Psoas muscle (tissue), 8 donors: Measurements from ENCODE around the gene DOCK1. TPM values are rescaled to one million over a fixed set of nuclear protein-coding genes. Genes with fewer than 3 reads are reported as not detected.

Experiments used
- ATAC-seq, 4 donors: fragments of 200-7000 bp; cut with Tn5 transposase; one replicate each; pipeline ENCODE4 v1.9.1; 2020; ENCODE audit warnings: moderate library complexity in 3 of 4, mild to moderate bottlenecking in 2 of 4
- DNase-seq, 2 donors: peaks; one replicate each; pipeline ENCODE4 v3.0.0-alpha.2; 2020
- H3K27ac ChIP-seq: fragments of 200-600 bp; one replicate; pipeline ENCODE4 v1.8.0; 2022
- H3K27me3 ChIP-seq, 3 donors: fragments of 200-600 bp in 1 of 3; one replicate each; pipeline versions ENCODE4 v1.6.1 to v1.8.0; 2013 to 2022; ENCODE audit warnings: low read length in 2 of 3, mild to moderate bottlenecking in 2 of 3, moderate library complexity in 1 of 3; ENCODE audit not compliant: insufficient read depth in 3 of 3
- H3K36me3 ChIP-seq, 2 donors: fragments of 200-600 bp in 1 of 2; one replicate each; pipeline versions ENCODE4 v1.6.1 to v1.8.0; 2013 to 2022; ENCODE audit warnings: low read depth in 1 of 2, mild to moderate bottlenecking in 1 of 2, moderate library complexity in 1 of 2; ENCODE audit not compliant: insufficient read depth in 1 of 2
- H3K4me1 ChIP-seq: fragments of 200-600 bp; one replicate; pipeline ENCODE4 v1.8.0; 2022
- H3K4me3 ChIP-seq: fragments of 200-600 bp; one replicate; pipeline ENCODE4 v1.8.0; 2022; ENCODE audit warnings: mild to moderate bottlenecking
- H3K9me3 ChIP-seq: fragments of 200-600 bp; one replicate; pipeline ENCODE4 v1.8.0; 2022
- WGBS, 3 donors: extraction: QIAGEN DNeasy Blood & Tissue Kit; methylation state at CpG; one replicate each; pipeline versions ENCODE4 v1.1.6 to v1.1.7; 2013; 5-methylcytosine and 5-hydroxymethylcytosine counted together
- intact Hi-C, 2 donors: fragments of 100-400 bp; cut with DNase I; formaldehyde crosslinking; loops; one replicate each; pipeline versions ENCODE4 v1.11.0 to v1.14.2; 2022
- polyA plus RNA-seq, 3 donors: library from polyadenylated mRNA; stranded (reverse); fragments of 200-250 nt; gene quantifications; one replicate each; pipeline ENCODE4 v1.2.3, GENCODE V29; 2013
- total RNA-seq, 4 donors: library from RNA; stranded (reverse); fragmentation: NEBNext Ultra II Directional in 2 of 4; extraction: Animal tissue kit (Norgen Biotek cat#: 25700) in 2 of 4; gene quantifications; one replicate each; pipeline versions ENCODE4 v1.2.1 to v1.2.4, GENCODE V29; 2021 to 2023
- TF ChIP-seq, protein P1 (sequence below): fragments of 200-600 bp; IDR thresholded peaks from one replicate; pipeline ENCODE4 v1.8.0; 2022; ENCODE audit warnings: antibody characterized with exemption
- donor health status: healthy with polysubstance abuse.
- donor health status: DM: no; HTN: no; CAD: no; lungs with moderate emphysema.
- donor health status: Bipolar disorder and iron deficiency.
- donor health status: healthy.
- donor health status: DM: yes; HTN: yes; CAD: no.
- donor health status: DM: no; HTN: no; CAD: no.
- donor health status: DM: no; HTN: no; CAD: no.
- donor health status: DM: yes; HTN: yes; CAD: no.

Gene DOCK1
- total and polyA plus RNA-seq, 7 donors, result 2.1 to 11.3 (median 5.4) TPM

DNA sequence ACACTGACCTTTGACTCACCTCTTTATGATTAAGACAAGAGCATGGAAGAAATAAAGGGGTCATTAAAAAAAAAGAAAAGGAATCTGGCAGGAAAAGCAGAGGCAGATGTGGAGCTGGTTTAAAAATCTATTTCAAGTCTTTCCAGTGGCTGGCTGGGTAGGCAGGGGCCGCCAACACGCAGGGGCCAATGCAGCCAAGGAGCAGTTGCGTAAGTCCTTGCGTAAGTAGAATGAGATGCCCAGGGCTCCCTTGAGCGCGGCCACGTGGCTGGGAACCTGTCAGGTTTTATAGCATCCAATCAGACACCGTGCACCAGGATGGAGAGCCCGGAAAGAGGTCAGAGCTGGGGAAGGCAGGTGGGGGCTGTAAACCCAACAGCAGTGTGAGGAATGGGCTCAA is 414.9 kb downstream of the DOCK1 start:
- Histone ChIP-seq H3K4me1 (no peaks in the 10 kb centered on the region), H3K9me3 (no peaks in the 10 kb centered on the region), H3K27me3 (no peaks in the 10 kb centered on the region), H3K36me3 (no peaks in the 10 kb centered on the region), H3K4me3 (no peak overlapping the region), H3K27ac (no peak overlapping the region)
- intact Hi-C loops, result no loop called here
- TF ChIP-seq, protein P1, sequence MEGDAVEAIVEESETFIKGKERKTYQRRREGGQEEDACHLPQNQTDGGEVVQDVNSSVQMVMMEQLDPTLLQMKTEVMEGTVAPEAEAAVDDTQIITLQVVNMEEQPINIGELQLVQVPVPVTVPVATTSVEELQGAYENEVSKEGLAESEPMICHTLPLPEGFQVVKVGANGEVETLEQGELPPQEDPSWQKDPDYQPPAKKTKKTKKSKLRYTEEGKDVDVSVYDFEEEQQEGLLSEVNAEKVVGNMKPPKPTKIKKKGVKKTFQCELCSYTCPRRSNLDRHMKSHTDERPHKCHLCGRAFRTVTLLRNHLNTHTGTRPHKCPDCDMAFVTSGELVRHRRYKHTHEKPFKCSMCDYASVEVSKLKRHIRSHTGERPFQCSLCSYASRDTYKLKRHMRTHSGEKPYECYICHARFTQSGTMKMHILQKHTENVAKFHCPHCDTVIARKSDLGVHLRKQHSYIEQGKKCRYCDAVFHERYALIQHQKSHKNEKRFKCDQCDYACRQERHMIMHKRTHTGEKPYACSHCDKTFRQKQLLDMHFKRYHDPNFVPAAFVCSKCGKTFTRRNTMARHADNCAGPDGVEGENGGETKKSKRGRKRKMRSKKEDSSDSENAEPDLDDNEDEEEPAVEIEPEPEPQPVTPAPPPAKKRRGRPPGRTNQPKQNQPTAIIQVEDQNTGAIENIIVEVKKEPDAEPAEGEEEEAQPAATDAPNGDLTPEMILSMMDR, result no peak
- no peak for ATAC-seq
- 70 to 81% (median 74%) methylated on average over 9 of the region's 9 CpGs for WGBS, 3 donors
- DNase-seq, result no peak

DNA sequence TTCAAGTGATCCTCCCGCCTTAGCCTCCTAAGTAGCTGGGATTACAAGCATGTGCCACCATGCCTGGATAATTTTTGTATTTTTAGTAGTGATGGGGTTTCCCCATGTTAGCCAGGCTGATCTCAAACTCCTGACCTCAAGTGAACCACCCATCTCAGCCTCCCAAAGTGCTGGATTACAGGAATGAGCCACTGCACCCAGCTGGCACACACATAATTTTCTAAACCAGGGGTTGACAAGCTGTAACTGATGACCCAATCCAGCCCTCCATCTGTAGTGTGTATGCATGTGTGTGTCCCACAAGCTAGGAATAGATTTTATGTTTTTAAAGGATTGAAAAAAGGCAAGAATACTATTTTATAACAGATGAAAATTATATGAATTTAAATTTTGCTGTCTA is 417.1 kb downstream of the DOCK1 start:
- WGBS, 3 donors, result 72 to 95% (median 78%) methylated on average over 1 of the region's 1 CpG
- no peak for ATAC-seq
- TF ChIP-seq, protein P1, result no peak
- Histone ChIP-seq H3K4me3 (no peak overlapping the region), H3K27ac (no peak overlapping the region), H3K9me3 (no peaks in the 10 kb centered on the region), H3K4me1 (no peaks in the 10 kb centered on the region), H3K27me3 (no peaks in the 10 kb centered on the region), H3K36me3 (no peaks in the 10 kb centered on the region)
- no peak for DNase-seq
- intact Hi-C loops, result no loop called here

DNA sequence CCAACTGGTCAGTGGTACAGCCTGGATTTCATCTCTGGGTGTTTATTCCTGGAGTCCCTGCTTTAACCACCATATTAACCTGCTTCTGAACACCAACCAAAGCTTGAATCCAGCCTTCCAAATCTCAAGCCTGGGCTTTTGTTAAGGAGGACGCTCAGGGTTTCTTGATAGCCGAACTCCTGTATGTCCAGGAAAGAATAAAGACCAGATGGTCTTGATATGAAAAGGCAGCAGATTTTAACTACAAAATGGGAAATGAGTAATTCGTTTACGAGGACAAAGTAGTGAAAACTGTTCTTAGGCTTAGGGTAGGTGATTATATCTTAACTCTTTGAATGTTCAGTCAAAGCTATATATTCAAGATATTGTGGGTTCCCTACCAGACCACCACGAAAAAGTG is 420.3 kb downstream of the DOCK1 start:
- H3K27me3 ChIP-seq, result no peaks in the 10 kb centered on the region
- TF ChIP-seq, protein P1, result no peak
- no peak for DNase-seq
- H3K4me3 ChIP-seq, result no peak overlapping the region
- no peaks in the 10 kb centered on the region for H3K36me3 ChIP-seq
- H3K4me1 ChIP-seq, result no peaks in the 10 kb centered on the region
- intact Hi-C loops, result no loop called here
- WGBS, 3 donors, result 86 to 88% (median 86%) methylated on average over 5 of the region's 5 CpGs
- no peaks in the 10 kb centered on the region for H3K9me3 ChIP-seq
- H3K27ac ChIP-seq, result no peak overlapping the region
- no peak for ATAC-seq

DNA sequence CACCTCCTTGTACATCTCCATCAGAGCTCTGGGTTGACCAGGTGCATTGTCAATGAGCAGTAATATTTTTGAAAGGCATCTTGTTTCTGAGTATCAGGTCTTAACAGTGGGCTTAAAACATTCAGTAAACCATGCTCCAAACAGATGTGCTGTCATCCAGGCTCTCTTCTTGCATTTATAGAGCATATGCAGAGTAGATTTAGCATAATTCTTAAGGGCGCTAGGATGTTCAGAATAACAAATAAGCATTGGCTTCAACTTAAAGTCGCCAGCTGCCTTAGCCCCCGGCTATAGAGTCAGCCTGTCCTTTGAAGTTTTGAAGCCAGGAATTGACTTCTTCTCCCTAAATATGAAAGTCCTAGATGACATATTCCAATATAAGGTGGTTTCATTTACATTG is 421.7 kb downstream of the DOCK1 start:
- H3K27ac ChIP-seq, result no peak overlapping the region
- no peaks in the 10 kb centered on the region for H3K4me1 ChIP-seq
- H3K4me3 ChIP-seq, result no peak overlapping the region
- intact Hi-C loops, result no loop called here
- no peak for DNase-seq
- no peaks in the 10 kb centered on the region for H3K36me3 ChIP-seq
- WGBS, 3 donors, result 75 to 92% (median 90%) methylated on average over 3 of the region's 3 CpGs
- ATAC-seq, result no peak
- no peaks in the 10 kb centered on the region for H3K27me3 ChIP-seq
- no peaks in the 10 kb centered on the region for H3K9me3 ChIP-seq
- TF ChIP-seq, protein P1, result no peak

DNA sequence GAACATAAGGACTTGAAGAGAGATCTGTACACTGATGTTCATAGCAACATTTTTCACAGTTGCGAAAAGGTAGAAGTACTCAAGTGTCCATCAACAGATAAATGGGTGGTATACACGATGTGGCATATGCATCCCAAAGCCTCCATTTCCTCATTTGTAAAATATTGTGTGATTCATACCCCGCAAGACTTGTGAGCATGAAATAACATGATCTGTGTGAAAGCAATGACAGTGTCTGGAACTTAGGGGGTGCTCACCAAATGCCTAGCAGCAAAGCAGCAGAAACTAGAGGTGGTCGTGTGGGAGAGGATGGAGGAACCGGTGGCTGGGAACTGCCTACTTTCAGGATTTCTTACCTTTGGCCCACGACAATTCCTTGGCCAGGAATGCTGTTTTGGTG is 426.5 kb downstream of the DOCK1 start:
- 76 to 91% (median 90%) methylated on average over 6 of the region's 6 CpGs for WGBS, 3 donors
- intact Hi-C loops, result no loop called here

More for the DNA sequence above, 426.5 kb downstream of the DOCK1 start:
- Histone ChIP-seq H3K4me1 (no peaks in the 10 kb centered on the region), H3K27me3 (no peaks in the 10 kb centered on the region), H3K4me3 (no peak overlapping the region), H3K36me3 (no peaks in the 10 kb centered on the region), H3K9me3 (no peaks in the 10 kb centered on the region), H3K27ac (no peak overlapping the region)
- TF ChIP-seq, protein P1, result no peak
- DNase-seq (no peak), ATAC-seq (no peak)
